Endometrial microvascular endothelial cells (primary cell): ENCODE results near the gene DNHD1. TPM values are rescaled to one million over a fixed set of nuclear protein-coding genes. Genes with fewer than 3 reads are reported as not detected.

Experiments used
- in situ Hi-C: cut with HindIII; loops from 2 replicates; pipeline ENCODE4 v1.10.0; 2017; ENCODE audit warnings: low sequenced_read_pairs, low pct_unique_long_range_greater_than_20kb; ENCODE audit errors: inconsistent ontology term
- total RNA-seq: library from RNA; depleted of rRNA; stranded (reverse); fragments of >200 nt; gene quantifications from one replicate; pipeline ENCODE4 v1.2.3, GENCODE V29; 2015; ENCODE audit errors: inconsistent ontology term

Gene DNHD1
- total RNA-seq, 1 donor from 2014 or later, result 2.2 TPM

GRCh38 chr11:6603287-6604080 lies 106.4 kb downstream of the DNHD1 start, which contains the start of the genes ILK and RRP8:
Gene ILK, plus strand, starts transcription at chr11:6603774. Its CDS starts 498 bp downstream, at chr11:6604272.
Gene RRP8, minus strand, starts transcription at chr11:6603616. Its CDS starts 114 bp downstream, at chr11:6603502.
- in situ Hi-C loops, result loop anchor here (25.0 kb wide), 1 partner anchor 191 kb away; the partner anchor contains the start of gene APBB1

- in situ Hi-C loops, result loop anchor here (25.0 kb wide), 1 partner anchor 192 kb away; the partner anchor contains the start of gene APBB1
These were observed 107.1 kb downstream of the DNHD1 start for GRCh38 chr11:6604081-6604626.

GRCh38 chr11:6604790-6605189 lies 107.7 kb downstream of the DNHD1 start:
- in situ Hi-C loops, result loop anchor here (25.0 kb wide), 1 partner anchor 192 kb away; the partner anchor contains the start of gene APBB1

- in situ Hi-C loops, result loop anchor here (25.0 kb wide), 1 partner anchor 194 kb away; the partner anchor contains the start of gene APBB1
These were observed 109.5 kb downstream of the DNHD1 start for GRCh38 chr11:6606471-6607189.

GRCh38 chr11:6607190-6607795 lies 110.2 kb downstream of the DNHD1 start:
- in situ Hi-C loops, result loop anchor here (25.0 kb wide), 1 partner anchor 195 kb away; the partner anchor contains the start of gene APBB1

GRCh38 chr11:6608011-6608410 lies 110.9 kb downstream of the DNHD1 start:
- in situ Hi-C loops, result loop anchor here (25.0 kb wide), 1 partner anchor 196 kb away; the partner anchor contains the start of gene APBB1

GRCh38 chr11:6608726-6609501 lies 111.8 kb downstream of the DNHD1 start:
- in situ Hi-C loops, result loop anchor here (25.0 kb wide), 1 partner anchor 197 kb away; the partner anchor contains the start of gene APBB1

GRCh38 chr11:6609502-6610015 lies 112.5 kb downstream of the DNHD1 start:
- in situ Hi-C loops, result loop anchor here (25.0 kb wide), 1 partner anchor 197 kb away; the partner anchor contains the start of gene APBB1

- in situ Hi-C loops, result loop anchor here (25.0 kb wide), 1 partner anchor 198 kb away; the partner anchor contains the start of gene APBB1
These were observed 113.5 kb downstream of the DNHD1 start for GRCh38 chr11:6610591-6610990.

- in situ Hi-C loops, result loop anchor here (25.0 kb wide), 1 partner anchor 199 kb away; the partner anchor contains the start of gene APBB1
These were observed 114.2 kb downstream of the DNHD1 start for GRCh38 chr11:6611092-6611962.

GRCh38 chr11:6611963-6612212 lies 114.8 kb downstream of the DNHD1 start:
- in situ Hi-C loops, result loop anchor here (25.0 kb wide), 1 partner anchor 200 kb away; the partner anchor contains the start of gene APBB1

- in situ Hi-C loops, result loop anchor here (25.0 kb wide), 1 partner anchor 200 kb away; the partner anchor contains the start of gene APBB1
These were observed 115.3 kb downstream of the DNHD1 start, which contains the start of gene TAF10 for GRCh38 chr11:6612213-6613041. Gene TAF10, minus strand, starts transcription at chr11:6612216. Its CDS starts 27 bp downstream, at chr11:6612189.

GRCh38 chr11:6613496-6613895 lies 116.4 kb downstream of the DNHD1 start:
- in situ Hi-C loops, result loop anchor here (25.0 kb wide), 1 partner anchor 201 kb away; the partner anchor contains the start of gene APBB1

- in situ Hi-C loops, result loop anchor here (25.0 kb wide), 1 partner anchor 202 kb away; the partner anchor contains the start of gene APBB1
These were observed 117.4 kb downstream of the DNHD1 start for GRCh38 chr11:6614446-6614845.

- in situ Hi-C loops, result loop anchor here (5.0 to 25.0 kb wide), 2 partner anchors 37 to 203 kb away; partner anchors contain the start of gene APBB1
These were observed 118.0 kb downstream of the DNHD1 start for GRCh38 chr11:6615046-6615445.
